Skeletal muscle cell (primary cell): ENCODE data around the gene ISG20.

Experiments
- DNase-seq: peaks from one replicate; pipeline ENCODE4 v3.0.0-alpha.2; 2010; ENCODE audit warnings: low read depth
- H3K4me3 ChIP-seq: 2 replicates; pipeline ENCODE4 v1.5.1; 2011; ENCODE audit warnings: low read depth, mild to moderate bottlenecking, control low read depth, low read length, moderate library complexity

ISG20 gene

DNA sequence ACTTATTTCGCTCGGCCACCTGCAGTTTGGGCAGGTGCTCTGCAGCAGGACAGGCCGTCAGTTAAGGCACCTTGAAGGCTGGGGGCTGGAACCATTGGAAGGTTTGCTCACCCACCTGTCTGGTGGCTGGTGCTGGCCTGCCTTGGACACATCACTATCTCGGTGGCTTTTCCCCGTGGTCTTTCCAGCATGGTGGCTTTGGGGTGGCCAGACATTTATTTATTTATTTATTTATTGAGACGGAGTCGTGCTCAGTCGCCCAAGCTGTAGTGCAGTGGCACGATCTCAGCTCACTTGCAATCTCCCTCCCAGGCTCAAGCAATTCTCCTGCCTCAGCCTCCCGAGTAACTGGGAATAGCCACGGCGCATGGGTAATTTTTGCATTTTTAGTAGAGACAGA, 11.7 kb downstream of the ISG20 start:
- DNase-seq = no peak
- no peak overlapping the region for H3K4me3 ChIP-seq

DNA sequence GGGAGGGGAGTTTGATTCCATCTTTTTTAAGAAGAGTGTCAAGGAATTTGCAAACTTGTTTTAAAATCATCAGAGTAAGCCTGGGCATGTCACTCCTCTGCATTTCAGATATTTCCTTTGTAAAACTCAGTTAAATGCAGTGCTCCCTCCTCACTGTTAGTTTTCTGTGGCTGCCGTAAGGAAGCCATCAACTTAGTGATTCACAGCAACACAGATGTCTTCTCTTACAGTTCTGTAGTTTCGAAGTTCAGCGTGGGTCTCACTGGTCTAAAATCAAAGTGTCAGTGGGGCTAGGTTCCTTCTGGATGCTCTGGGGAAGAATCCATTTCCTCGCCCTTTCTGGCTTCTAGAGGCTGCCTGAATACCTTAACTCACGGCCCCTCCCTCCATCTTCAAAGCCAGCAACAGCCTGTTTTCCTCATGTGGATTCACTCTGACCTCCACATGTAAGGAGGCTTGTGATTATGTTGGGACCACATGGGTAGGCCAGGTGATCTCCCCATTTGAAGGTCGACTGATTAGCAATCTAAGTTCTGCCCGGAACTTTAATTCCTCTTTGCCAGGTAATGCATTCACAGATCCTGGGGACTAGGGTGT, 12.4 kb downstream of the ISG20 start:
- DNase-seq = no peak

DNA sequence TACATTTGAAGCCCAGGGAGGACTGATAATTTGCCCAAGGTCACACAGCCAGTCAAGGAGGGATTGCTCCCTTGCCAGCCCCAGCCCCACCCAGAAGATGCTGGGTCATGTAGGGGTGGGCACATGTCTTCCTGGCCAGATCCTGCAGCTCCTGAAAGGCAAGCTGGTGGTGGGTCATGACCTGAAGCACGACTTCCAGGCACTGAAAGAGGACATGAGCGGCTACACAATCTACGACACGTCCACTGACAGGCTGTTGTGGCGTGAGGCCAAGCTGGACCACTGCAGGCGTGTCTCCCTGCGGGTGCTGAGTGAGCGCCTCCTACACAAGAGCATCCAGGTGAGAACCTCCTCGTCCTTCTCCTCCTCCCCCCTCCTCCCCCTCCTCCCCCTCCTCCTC, 13.2 kb downstream of the ISG20 start:
- no peak for DNase-seq

More for the DNA sequence above, 12.4 kb downstream of the ISG20 start:
- H3K4me3 ChIP-seq = no peak overlapping the region

DNA sequence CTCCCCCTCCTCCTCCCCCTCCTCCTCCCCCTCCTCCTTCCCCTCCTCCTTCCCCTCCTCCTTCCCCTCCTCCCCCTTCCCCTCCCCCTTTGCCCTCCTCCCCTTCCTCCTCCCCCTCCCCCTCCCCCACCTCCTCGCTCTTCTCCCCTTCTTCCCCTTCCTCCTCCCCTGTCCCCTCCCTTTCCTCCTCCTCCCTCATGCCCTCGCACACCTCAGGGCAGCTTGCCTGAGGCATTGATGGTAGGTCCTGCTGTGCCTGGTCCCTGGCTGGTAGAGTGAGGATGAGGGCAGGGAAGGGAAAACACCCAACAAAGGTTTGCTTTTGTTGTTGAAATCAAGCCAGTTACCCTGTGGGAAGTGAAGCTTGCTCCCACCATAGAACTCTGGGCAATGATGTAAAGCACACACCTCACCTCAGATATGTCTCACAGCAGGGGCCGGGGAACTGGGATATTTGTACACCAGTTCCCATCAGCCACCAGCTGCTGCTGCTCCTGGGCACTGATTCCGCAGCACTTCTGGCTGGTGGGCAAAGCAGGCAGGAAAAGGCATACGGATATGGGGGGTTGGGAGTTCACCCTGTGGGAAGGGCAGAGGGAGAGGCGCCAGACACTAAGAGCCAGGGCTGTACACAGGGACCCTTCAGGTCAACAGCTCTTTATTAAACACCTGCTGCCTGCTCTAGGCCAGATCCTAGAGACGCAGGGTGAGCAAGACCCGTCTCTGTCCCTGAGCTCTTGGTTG, 13.8 kb downstream of the ISG20 start:
- DNase-seq = no peak
- H3K4me3 ChIP-seq = no peak overlapping the region

More for the DNA sequence above, 13.2 kb downstream of the ISG20 start:
- no peak overlapping the region for H3K4me3 ChIP-seq

DNA sequence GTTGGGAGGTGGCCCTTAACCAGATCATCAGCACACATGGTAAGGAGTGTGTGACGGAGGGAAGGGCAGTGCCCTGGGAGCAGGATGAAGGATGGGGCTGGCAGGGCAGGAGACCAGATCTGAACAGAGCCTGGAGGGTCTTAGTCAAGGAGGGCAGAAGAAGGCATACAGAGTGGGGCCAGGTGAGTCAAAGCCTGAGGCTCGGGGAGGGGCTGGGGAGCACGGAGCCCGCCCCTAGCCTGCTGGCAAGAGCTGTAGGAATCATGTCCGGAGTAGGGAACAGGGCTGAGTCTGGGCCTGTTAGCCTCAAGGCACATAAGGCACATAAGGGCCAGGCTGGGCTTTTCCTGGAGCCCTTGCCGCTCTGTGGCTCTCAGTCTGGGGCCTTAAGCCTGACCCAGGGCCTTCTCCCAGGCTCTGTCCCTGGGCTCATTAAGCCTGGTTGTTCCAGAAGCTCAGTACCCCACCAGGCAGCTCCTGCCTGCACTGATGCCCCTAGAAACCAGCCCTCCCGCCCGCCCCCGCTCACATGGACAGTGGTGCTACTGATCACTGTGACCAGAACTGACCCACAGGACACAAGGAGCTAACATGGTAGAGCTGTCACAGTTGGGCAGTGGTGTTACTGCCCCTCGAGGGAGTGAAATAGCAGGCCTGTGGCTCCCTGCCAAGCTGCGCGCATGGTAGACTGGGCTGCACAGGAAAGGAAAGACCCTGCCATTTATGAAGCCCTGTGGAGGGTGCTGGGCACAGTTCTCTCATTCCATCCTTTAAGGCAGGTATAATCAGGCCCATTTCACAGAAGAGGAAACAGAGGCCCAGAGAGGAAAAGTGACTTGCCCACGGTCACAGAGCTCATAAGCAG, 14.6 kb downstream of the ISG20 start:
- no peak overlapping the region for H3K4me3 ChIP-seq
- DNase-seq = no peak

DNA sequence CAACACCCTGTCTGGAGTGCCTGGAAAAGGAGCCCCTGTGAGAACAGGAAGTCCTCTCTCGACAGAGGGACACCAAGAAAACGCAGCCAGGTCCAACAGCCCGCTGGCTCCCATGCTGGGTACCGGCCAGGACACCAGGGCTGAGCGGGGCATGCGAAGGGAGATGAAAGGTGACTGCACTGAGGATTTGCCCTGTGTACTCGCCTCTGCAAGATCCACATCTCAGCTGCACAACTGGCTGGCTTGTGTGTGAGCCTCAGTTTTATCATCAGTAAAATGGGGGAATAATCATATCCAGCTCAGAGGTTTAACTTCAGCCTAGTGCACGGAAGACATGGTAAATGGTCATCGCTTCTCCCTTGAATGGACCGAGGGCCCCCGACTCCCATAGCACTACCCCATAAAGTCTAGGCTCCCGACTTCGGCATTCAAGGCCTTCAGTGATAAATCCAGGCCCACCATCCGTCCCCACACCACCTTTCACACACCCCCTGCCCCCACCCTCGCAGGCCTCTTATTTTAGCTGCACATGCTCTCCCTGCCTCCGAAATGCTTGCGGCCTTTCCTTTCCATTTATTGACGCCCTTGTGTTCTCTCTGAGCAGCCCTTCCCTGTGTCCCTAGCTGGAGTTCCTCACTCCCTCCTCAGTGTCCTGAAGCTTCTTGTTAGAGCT, 15.8 kb downstream of the ISG20 start:
- no peak for DNase-seq
- H3K4me3 ChIP-seq = no peak overlapping the region

DNA sequence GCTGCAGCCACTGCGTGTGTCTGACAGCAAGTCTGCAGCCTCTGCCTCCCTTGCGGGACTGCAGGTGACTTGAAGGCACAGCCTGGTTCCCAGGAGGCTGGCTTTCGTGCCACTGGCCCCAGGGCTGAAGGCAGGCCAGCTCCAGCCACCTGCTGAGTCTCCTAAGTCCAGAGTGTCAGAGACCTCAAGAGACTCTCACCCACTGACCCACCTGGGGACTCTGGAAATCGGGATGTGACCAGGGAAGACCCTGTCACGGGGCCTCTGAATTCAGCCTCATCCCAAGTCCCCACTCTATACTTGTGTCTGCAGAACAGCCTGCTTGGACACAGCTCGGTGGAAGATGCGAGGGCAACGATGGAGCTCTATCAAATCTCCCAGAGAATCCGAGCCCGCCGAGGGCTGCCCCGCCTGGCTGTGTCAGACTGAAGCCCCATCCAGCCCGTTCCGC, 16.3 kb downstream of the ISG20 start:
- DNase-seq = no peak
- H3K4me3 ChIP-seq = no peak overlapping the region

DNA sequence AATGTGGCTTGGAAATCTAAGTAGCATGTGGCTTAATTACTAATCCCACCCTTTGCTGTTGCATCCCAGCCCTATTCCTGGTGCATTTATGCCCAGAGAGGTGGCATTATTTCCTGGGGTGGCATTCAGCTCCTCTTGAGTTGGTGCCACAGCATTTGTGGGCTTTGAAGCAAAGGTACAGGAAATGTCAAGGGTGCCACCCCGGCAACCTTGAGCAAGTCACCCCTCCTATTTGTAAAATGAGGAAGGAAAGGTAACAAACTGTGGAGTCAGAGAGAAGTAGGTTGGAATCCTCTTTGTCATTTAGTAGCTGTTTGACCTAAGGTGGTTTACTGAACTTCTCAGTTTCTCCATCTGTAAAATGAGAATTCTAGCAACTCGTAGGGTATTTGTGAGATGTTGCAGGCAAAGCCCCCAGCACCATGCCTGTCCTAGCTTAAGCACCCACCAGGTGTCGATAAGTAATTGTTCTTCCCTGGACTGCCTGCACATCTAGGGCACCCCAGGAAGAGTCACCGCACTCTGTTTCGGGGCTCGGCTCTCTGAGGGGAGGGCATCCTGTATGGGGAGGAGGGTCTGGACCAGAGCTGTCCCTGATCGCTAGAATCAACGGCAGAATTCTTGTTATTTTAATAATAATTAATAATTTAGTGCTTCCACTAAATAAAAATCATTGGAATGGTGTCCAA, 17.1 kb downstream of the ISG20 start:
- no peak overlapping the region for H3K4me3 ChIP-seq
- DNase-seq = no peak

DNA sequence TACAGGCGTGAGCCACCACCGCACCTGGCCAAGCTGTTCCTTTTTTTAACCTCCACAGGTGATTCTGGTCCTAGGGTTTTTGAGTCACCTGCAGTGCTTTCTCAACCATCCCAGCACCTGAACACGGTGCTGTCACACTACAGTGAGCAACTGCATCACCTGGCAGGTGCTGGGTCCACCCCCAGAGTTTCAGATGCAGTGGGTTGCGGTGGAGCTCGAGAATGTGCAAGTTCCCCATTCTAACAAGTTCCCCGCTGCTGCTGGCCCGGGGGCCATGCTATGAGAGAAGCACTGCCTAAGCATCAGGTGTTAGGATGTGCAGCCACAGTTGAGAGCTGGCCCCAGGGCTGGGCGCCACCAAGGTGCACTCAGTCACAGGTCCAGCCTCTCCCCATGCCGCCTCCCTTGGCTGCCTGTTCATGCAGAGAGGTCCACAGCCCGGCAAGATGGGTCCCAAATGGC, 18.0 kb downstream of the ISG20 start:
- no peak for DNase-seq
- no peak overlapping the region for H3K4me3 ChIP-seq

DNA sequence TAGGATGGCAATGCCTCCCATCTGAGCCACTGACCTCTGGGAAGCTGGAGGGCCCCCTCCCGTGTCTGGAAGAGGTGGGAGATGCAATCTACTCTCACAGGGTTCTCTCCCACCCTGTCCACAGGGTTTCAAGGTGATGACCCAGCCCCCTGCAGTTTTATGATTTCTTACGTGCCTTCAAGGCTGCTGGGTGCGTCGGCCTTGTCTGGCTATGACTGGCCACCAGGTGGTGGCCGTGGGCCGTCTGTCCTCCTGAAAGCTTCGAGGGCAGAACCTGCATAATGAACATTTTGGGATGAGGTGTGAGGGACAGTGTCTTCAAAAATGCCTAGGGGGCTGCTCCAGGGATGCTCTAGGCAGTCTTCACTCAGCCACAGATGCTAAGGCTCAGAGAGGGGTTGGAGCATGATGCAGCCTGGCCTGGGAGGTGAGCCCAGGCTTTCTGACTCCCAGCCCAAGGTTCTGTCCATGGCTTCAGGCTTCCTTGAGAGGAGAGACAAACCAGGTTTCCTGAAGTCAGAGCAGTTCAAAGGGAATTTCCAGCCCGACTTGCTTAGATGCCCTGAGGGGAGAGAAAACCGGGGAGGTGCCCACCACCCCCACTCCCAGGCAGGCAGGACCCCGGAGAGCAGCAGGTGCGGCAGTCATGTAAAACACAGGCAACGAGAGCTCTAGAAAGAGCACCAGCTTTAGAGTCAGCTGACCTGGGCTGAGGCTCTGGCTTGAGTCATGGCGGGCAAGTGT, 18.7 kb downstream of the ISG20 start:
- no peak for DNase-seq

DNA sequence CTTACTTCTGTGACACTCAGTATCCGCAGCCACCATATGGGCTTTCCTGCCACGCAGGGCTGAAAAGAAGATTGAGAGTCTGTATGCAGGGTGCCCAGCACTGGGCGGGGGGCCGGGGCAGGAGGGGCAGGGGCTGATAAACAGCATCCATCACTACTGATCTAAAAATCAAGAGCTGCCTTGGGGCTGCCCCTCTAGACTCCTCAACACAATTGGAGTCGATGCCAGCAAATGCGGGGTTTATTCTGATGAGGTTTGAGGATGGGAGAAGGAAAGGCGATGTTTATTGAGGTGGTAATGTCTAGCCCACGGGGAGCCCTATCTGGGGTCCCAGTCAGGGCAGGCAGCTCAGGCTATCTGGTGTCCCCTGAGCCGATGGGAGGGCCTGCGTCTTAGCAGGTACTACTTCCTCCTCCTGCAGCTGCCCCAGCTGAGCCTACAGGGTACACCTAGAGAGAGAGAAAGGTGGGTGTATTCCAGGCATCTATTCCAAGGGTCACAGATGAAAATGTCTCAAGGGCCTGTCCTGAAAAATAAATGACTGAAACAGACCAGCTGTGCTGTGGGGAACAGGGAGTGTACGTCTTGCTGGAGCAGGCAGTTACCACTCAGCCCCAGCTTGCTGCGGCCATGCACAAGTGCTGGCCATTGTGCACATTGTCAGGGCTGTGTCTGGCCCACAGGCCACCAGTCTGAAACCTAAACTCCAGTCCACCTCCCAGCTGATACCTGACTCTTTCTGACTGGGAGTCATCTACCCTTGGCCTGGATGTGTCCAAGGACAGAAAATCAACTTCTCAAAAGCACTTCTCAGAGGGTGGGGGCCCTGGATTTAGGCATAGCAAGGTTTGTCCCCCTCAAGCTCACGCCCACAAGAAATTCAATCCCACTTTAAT, 19.5 kb downstream of the ISG20 start:
- no peak overlapping the region for H3K4me3 ChIP-seq
- DNase-seq = no peak

More for the DNA sequence above, 18.7 kb downstream of the ISG20 start:
- no peak overlapping the region for H3K4me3 ChIP-seq

DNA sequence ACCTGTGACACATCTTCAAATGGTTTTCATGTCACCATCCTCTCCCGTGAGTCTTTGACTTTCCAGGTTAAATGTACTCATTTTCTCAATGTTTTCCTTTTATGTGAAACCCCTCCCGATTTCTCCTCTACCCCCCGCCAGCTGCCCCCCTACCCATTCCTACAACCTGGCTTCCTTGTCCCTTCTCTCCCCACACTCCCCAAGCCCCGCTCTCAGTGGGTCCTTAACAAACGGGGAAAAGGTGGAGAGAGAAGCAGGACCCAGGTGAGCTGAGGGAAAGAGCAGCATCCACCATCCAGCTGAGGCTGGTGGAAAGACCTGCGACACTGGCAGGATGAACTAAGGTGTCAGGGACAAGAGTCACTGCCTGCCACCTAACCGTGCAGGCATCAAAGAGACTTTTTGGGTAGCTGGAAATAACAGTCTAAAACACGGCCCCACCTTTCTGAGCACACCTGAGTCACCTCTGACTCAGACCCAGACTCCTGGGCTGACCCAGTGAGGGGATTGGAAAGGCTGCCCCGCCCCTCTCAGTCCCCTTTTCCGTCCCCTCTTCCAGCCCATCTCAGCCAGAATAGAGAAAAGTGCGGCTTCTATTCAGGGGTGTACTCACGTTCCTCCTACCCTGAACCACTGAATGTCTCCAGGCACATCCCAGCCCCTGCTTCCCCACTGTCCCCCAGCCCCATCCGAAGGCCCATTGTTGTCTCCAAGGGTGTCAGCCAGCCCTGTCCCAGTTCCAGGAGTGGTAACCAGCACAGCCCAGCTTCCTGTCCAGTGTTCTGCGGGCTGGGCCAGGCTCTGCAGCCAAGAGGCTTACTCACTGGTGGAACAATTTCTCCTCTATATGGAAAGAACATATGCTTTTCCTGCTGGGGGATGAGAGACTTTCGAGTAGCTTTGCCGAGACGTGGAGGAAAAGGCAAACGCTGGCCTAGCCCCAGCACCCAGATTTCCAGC, 20.4 kb downstream of the ISG20 start:
- DNase-seq = no peak
- no peak overlapping the region for H3K4me3 ChIP-seq

DNA sequence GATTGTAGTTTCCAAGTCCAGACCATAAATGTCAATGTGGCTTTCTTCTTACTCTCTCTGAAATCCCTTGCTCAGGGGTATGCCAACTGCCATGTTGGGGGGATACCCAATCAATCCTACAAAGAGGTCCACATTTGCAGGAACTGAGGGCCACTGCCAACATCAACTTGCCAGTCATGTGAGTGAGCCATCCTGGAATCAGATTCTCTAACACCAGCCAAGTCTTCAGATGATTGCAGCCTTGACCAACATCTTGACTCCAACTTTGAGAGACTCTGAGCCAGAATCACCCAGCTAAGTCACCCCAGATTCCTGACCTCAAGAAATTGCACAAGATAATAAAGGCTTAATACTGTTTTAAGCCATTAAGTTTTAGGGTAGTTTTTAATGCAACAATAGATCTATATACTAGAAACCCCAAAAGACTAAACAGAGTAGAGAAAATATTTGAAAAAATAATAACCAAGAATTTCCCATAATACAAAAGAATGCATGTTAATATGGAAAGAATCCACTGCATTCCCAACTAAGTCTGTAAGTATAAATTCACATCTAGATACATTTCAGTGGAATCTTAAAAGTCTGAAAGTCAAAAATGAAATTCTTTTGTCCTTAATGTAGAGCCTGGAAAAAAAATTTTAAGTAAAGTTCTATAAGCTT, 22.4 kb downstream of the ISG20 start:
- no peak for DNase-seq
- H3K4me3 ChIP-seq = no peak overlapping the region

DNA sequence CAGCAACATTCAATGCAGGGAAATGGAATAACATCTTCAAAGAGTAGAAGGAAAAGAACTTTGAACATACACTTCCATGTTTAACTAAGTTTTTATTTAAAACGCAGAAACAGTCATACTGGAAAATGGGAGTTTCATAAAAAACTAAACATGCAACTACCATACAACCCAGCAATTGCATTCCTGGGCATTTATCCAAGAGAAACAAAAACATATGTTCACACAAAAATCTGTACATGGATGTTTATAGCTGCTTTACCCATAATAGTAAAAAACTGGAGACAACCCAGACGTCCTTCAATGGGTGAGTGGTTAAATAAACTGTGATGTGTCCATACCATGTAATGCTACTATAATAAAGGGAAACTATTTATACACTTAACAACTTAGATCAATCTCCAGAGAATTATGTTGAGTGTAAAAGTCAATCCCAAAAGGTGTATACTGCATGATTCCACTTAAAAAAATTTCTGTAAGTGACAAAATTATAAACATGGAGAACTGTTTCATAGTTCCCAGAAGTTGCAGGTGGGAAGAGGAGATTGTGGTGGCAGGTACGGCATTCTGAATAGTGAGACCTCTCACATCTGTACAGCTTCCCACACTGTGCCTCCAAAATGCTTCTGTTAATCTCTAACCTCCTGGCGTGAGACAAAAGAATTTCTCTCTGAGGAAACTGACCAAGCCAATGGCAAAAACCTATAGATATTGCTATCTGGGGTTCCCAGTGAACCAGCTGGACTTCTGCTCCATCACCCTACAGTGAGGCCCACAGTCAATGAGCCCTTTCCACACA, 23.1 kb downstream of the ISG20 start:
- no peak overlapping the region for H3K4me3 ChIP-seq
- DNase-seq = no peak

DNA sequence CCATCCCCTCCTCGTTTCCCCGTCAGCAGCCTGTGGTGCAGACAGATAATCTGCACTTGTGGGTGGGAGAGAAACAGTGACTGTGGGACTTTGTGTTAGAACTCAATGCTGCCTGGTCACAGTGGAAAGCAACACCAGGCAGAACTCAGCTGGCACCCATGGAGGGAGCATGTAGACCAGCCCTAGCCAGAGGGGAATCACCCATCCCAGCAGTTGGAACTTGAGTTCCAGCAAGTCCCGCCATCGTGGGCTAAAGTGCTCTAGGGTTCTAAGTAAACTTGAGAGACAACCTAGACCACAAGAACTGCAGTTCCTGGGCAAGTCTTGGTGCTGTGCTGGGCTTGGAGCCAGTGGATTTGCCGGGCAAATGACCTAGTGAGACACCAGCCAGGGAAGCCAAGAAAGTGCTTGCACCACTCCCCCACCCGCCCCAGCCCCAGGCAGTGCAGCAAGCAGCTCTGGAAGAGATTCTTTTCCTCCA, 24.4 kb downstream of the ISG20 start:
- no peak for DNase-seq

More for the DNA sequence above, 24.4 kb downstream of the ISG20 start:
- no peak overlapping the region for H3K4me3 ChIP-seq
